Endodermal cell (in vitro differentiated cells): ENCODE results near the gene SLC25A47. TPM values are rescaled to one million over a fixed set of nuclear protein-coding genes. Genes with fewer than 3 reads are reported as not detected.
A peak's percentile ranks its signal among the peaks of the same experiment; 100 is the strongest.
"Not testable (repeated sequence)": the region's sequence is repeated elsewhere in the genome, so short reads cannot be mapped to it uniquely, and the experiment has no call there.

ENCODE experiments used
- DNase-seq: peaks from one replicate; pipeline ENCODE4 v3.0.0-alpha.2; 2017
- H3K27ac ChIP-seq: 2 replicates; pipeline ENCODE4 v1.5.1; 2013; ENCODE audit warnings: mild to moderate bottlenecking, low read depth, low read length, moderate library complexity
- H3K27me3 ChIP-seq: 2 replicates; pipeline ENCODE4 v1.6.1; 2013; ENCODE audit warnings: mild to moderate bottlenecking, low read length, moderate library complexity; ENCODE audit not compliant: insufficient read depth, control insufficient read depth, poor library complexity, severe bottlenecking
- H3K36me3 ChIP-seq: 2 replicates; pipeline ENCODE4 v1.7.0; 2013; ENCODE audit warnings: mild to moderate bottlenecking, low read length, moderate library complexity; ENCODE audit not compliant: control insufficient read depth, insufficient read depth
- H3K4me1 ChIP-seq: one replicate; pipeline ENCODE4 v1.7.0; 2013; ENCODE audit warnings: low read length; ENCODE audit not compliant: control insufficient read depth, insufficient read depth
- H3K4me3 ChIP-seq: 2 replicates; pipeline ENCODE4 v1.5.1; 2013; ENCODE audit warnings: mild to moderate bottlenecking, low read length, moderate library complexity
- H3K9ac ChIP-seq: 2 replicates; pipeline ENCODE4 v1.6.1; 2013; ENCODE audit warnings: mild to moderate bottlenecking, low read length, moderate library complexity; ENCODE audit not compliant: poor library complexity, severe bottlenecking; ENCODE audit errors: extremely low read depth
- H3K9me3 ChIP-seq: 2 replicates; pipeline ENCODE4 v1.6.1; 2013; ENCODE audit warnings: mild to moderate bottlenecking, low read length, moderate library complexity; ENCODE audit not compliant: control insufficient read depth
- H3K27ac Mint-ChIP-seq: 2 replicates; pipeline ENCODE4 v1.8.0; 2020; ENCODE audit warnings: mixed read lengths
- H3K27me3 Mint-ChIP-seq: 2 replicates; pipeline ENCODE4 v1.8.0; 2021; ENCODE audit warnings: mild to moderate bottlenecking, mixed read lengths; ENCODE audit not compliant: insufficient read depth
- H3K36me3 Mint-ChIP-seq: 2 replicates; pipeline ENCODE4 v1.8.0; 2020; ENCODE audit warnings: low read depth, mixed read lengths
- H3K4me1 Mint-ChIP-seq: 2 replicates; pipeline ENCODE4 v1.8.0; 2020; ENCODE audit warnings: mixed read lengths
- H3K4me3 Mint-ChIP-seq: 2 replicates; pipeline ENCODE4 v1.8.0; 2020; ENCODE audit warnings: mild to moderate bottlenecking, moderate library complexity, mixed read lengths
- H3K9me3 Mint-ChIP-seq: 2 replicates; pipeline ENCODE4 v1.8.0; 2020; ENCODE audit warnings: mild to moderate bottlenecking, mixed read lengths
- CTCF ChIP-seq: fragments of 200-600 bp; sonication (generic); conservative IDR thresholded peaks from 2 replicates; pipeline ENCODE4 v1.5.0; 2021; ENCODE audit warnings: antibody characterized with exemption, mild to moderate bottlenecking
- WGBS, 2 experiments: methylation state at CpG; one replicate each; pipeline versions ENCODE4 v1.1.5 to v1.1.7; 2013; ENCODE audit warnings: missing lambda C conversion rate in 2 of 2, mixed read lengths in 1 of 2; ENCODE audit not compliant: insufficient coverage in 1 of 2, insufficient read length in 1 of 2; 5-methylcytosine and 5-hydroxymethylcytosine counted together
- total RNA-seq, 2 donors: library from RNA; stranded (reverse); fragmentation: NEBNext Ultra II Directional in 1 of 2; extraction: Animal tissue kit (Norgen Biotek cat#: 25700) in 1 of 2; gene quantifications; 2 replicates in 1 of 2; 3 replicates in 1 of 2; pipeline ENCODE4 v1.2.1, GENCODE V29; 2021

The SLC25A47 gene
- total RNA-seq, 2 donors from 2014 or later, result not detected

- no peaks in the 10 kb centered on the region for H3K9me3 Mint-ChIP-seq
- DNase-seq, result no peak
- H3K4me3 ChIP-seq, result no peak overlapping the region
- H3K9ac ChIP-seq, result no peak overlapping the region
- no peak overlapping the region for H3K27ac ChIP-seq
- no peaks in the 10 kb centered on the region for H3K27me3 ChIP-seq
- no peak for TF ChIP-seq CTCF
- no peaks in the 10 kb centered on the region for H3K9me3 ChIP-seq
- H3K36me3 Mint-ChIP-seq, result peaks cover 56% of the 10 kb centered on the region
- H3K36me3 ChIP-seq, result peaks cover 65% of the 10 kb centered on the region
- no peak overlapping the region for H3K4me3 Mint-ChIP-seq
- H3K27ac Mint-ChIP-seq, result no peak overlapping the region
- no peaks in the 10 kb centered on the region for H3K4me1 ChIP-seq
- H3K4me1 Mint-ChIP-seq, result no peaks in the 10 kb centered on the region
- H3K27me3 Mint-ChIP-seq, result no peaks in the 10 kb centered on the region
- 95 to 96% methylated on average over 9 to 16 of the region's 16 CpGs for WGBS, 2 experiments
These were observed 27.6 kb upstream of the SLC25A47 start for GRCh38 chr14:100295376-100296105.

- H3K4me3 Mint-ChIP-seq, result no peak overlapping the region
- Histone ChIP-seq H3K27me3 (no peaks in the 10 kb centered on the region), H3K9me3 (no peaks in the 10 kb centered on the region), H3K4me1 (no peaks in the 10 kb centered on the region), H3K27ac (no peak overlapping the region), H3K4me3 (no peak overlapping the region), H3K36me3 (peaks cover 58% of the 10 kb centered on the region), H3K9ac (no peak overlapping the region)
- no peaks in the 10 kb centered on the region for H3K4me1 Mint-ChIP-seq
- no peak for TF ChIP-seq CTCF
- no peaks in the 10 kb centered on the region for H3K27me3 Mint-ChIP-seq
- 91 to 94% methylated on average over 8 to 9 of the region's 9 CpGs for WGBS, 2 experiments
- H3K36me3 Mint-ChIP-seq, result peaks cover 51% of the 10 kb centered on the region
- H3K9me3 Mint-ChIP-seq, result no peaks in the 10 kb centered on the region
- DNase-seq, result no peak
- H3K27ac Mint-ChIP-seq, result peak overlapping the region; percentile 60
These were observed 27.0 kb upstream of the SLC25A47 start for GRCh38 chr14:100296106-100296651.

GRCh38 chr14:100296729-100297128 lies 26.4 kb upstream of the SLC25A47 start:
- H3K9me3 Mint-ChIP-seq, H3K9ac ChIP-seq, H3K4me1 ChIP-seq, H3K4me1 Mint-ChIP-seq, H3K27me3 Mint-ChIP-seq, H3K27me3 ChIP-seq, H3K27ac ChIP-seq, H3K27ac Mint-ChIP-seq, DNase-seq, H3K4me3 ChIP-seq, H3K4me3 Mint-ChIP-seq, H3K9me3 ChIP-seq: not testable (repeated sequence)
- 90 to 97% methylated on average over 2 to 11 of the region's 11 CpGs for WGBS, 2 experiments
- peaks cover 53% of the 10 kb centered on the region for H3K36me3 ChIP-seq
- peaks cover 47% of the 10 kb centered on the region for H3K36me3 Mint-ChIP-seq
